CD4-positive, alpha-beta T cell (primary cell): ENCODE measurements around the gene SP3. TPM values are rescaled to one million over a fixed set of nuclear protein-coding genes. Genes with fewer than 3 reads are reported as not detected.
A peak's percentile ranks its signal among the peaks of the same experiment; 100 is the strongest.

Source experiments
- ATAC-seq: fragments of 200-7000 bp; cut with Tn5 transposase; one replicate; pipeline ENCODE4 v1.10.0; 2022; ENCODE audit warnings: mild to moderate bottlenecking; ENCODE audit not compliant: poor library complexity
- CTCF ChIA-PET: fragments of 350-600 bp; sonication (Branson Sonifier 250); formaldehyde crosslinking; loops from one replicate; lab custom pipeline; 2021; ENCODE audit warnings: antibody characterized with exemption, inconsistent platforms; lab: Charles Lee
- POLR2A ChIA-PET: fragments of 350-600 bp; sonication (Branson Sonifier 250); formaldehyde crosslinking; loops from one replicate; lab custom pipeline; 2021; ENCODE audit warnings: antibody characterized with exemption, inconsistent platforms; lab: Charles Lee
- DNase-seq, 14 experiments: peaks; one replicate each; pipeline ENCODE4 v3.0.0-alpha.2; 2013 to 2020; ENCODE audit warnings: mixed read lengths in 2 of 14
- H3K27ac ChIP-seq, 2 donors: one replicate each; pipeline versions ENCODE4 v1.5.1 to v1.7.0; 2013; ENCODE audit warnings: low read length in 2 of 2, low read depth in 1 of 2, mild to moderate bottlenecking in 1 of 2
- H3K27me3 ChIP-seq, 2 experiments: 1 replicate in 1 of 2; 2 replicates in 1 of 2; pipeline versions ENCODE4 v1.6.1 to v1.7.0; 2013; ENCODE audit warnings: low read length in 2 of 2, control low read depth in 1 of 2, mild to moderate bottlenecking in 1 of 2, moderate library complexity in 1 of 2; ENCODE audit not compliant: insufficient read depth in 2 of 2, control insufficient read depth in 1 of 2
- H3K36me3 ChIP-seq: one replicate; pipeline ENCODE4 v1.6.1; 2013; ENCODE audit warnings: low read length, control low read depth; ENCODE audit not compliant: insufficient read depth
- H3K4me1 ChIP-seq: one replicate; pipeline ENCODE4 v1.6.1; 2013; ENCODE audit warnings: low read length, control low read depth; ENCODE audit not compliant: insufficient read depth
- H3K4me3 ChIP-seq: one replicate; pipeline ENCODE4 v1.5.1; 2013; ENCODE audit warnings: mild to moderate bottlenecking, low read length, moderate library complexity
- H3K9me3 ChIP-seq, 2 experiments: 1 replicate in 1 of 2; 2 replicates in 1 of 2; pipeline versions ENCODE4 v1.6.1 to v1.7.0; 2013; ENCODE audit warnings: low read length in 2 of 2, mild to moderate bottlenecking in 2 of 2, control low read depth in 1 of 2, moderate library complexity in 1 of 2; ENCODE audit not compliant: control insufficient read depth in 1 of 2, insufficient read depth in 1 of 2
- H3K27ac Mint-ChIP-seq: one replicate; pipeline ENCODE4 v1.8.0; 2020; ENCODE audit warnings: mixed read lengths
- H3K27me3 Mint-ChIP-seq: one replicate; pipeline ENCODE4 v1.8.0; 2021; ENCODE audit warnings: mixed read lengths
- H3K36me3 Mint-ChIP-seq: one replicate; pipeline ENCODE4 v1.8.0; 2021; ENCODE audit warnings: low read depth, mixed read lengths
- H3K4me1 Mint-ChIP-seq: one replicate; pipeline ENCODE4 v1.8.0; 2021; ENCODE audit warnings: low read depth, mixed read lengths
- H3K4me3 Mint-ChIP-seq: one replicate; pipeline ENCODE4 v1.8.0; 2020; ENCODE audit warnings: mild to moderate bottlenecking, mixed read lengths
- H3K9me3 Mint-ChIP-seq: one replicate; pipeline ENCODE4 v1.8.0; 2020; ENCODE audit warnings: mixed read lengths
- intact Hi-C, 2 experiments: fragments of 100-400 bp; cut with DNase I in 1 of 2; cut with micrococcal nuclease in 1 of 2; formaldehyde crosslinking; loops; one replicate each; pipeline versions ENCODE4 v1.15.1 to v1.9.0; 2023 to 2025; cut with DNase I, micrococcal nuclease
- total RNA-seq, 174 experiments: library from RNA in 2 of 174; stranded (reverse) in 2 of 174; gene quantifications; one replicate each; pipeline ENCODE4 v1.2.3 and lab custom pipeline; 2021 to 2026
- TF ChIP-seq, protein P1 (sequence below): fragments of 200-600 bp; IDR thresholded peaks from one replicate; pipeline ENCODE4 v1.8.0; 2022; ENCODE audit warnings: antibody characterized with exemption, mild to moderate bottlenecking

The SP3 gene
- total RNA-seq, 2 experiments from 2014 or later, result 159 to 166 TPM

DNA sequence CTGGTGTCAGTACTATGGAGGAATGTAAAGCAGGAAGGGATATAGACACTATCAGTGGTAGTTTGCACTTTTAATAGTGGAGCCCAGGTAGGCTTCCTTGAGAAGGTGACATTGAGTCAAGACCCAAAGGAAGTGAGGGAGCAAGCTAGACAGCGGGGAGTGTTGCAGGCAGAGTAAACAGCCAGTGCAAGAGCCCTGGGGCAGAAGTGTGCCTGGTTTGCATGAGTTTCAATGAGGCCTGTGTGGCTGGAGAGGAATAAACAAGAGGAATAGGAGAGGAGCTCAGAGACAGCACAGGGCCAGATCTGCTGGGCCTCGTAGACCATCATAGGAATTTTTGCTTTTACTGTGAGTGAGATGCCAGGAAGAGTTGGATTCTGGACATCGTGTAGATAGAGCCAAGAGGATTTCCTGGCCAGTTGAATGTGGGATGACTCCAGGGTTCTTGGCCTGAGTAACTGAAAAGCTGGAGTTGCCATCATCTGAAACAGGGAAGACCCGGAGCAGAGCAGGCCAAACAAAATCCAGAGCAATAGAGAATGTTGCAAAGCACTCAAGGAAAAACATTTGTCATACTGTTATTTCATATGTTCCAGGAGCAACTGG is 102.5 kb downstream of the SP3 start:
- ATAC-seq, result no peak
- no peak overlapping the region for H3K4me3 ChIP-seq
- no peak for DNase-seq
- intact Hi-C loops, result no loop called here
- no peaks in the 10 kb centered on the region for H3K36me3 ChIP-seq
- TF ChIP-seq, protein P1, sequence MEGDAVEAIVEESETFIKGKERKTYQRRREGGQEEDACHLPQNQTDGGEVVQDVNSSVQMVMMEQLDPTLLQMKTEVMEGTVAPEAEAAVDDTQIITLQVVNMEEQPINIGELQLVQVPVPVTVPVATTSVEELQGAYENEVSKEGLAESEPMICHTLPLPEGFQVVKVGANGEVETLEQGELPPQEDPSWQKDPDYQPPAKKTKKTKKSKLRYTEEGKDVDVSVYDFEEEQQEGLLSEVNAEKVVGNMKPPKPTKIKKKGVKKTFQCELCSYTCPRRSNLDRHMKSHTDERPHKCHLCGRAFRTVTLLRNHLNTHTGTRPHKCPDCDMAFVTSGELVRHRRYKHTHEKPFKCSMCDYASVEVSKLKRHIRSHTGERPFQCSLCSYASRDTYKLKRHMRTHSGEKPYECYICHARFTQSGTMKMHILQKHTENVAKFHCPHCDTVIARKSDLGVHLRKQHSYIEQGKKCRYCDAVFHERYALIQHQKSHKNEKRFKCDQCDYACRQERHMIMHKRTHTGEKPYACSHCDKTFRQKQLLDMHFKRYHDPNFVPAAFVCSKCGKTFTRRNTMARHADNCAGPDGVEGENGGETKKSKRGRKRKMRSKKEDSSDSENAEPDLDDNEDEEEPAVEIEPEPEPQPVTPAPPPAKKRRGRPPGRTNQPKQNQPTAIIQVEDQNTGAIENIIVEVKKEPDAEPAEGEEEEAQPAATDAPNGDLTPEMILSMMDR, result no peak
- Mint-ChIP-seq H3K27me3 (peaks cover 24% of the 10 kb centered on the region), H3K4me1 (no peaks in the 10 kb centered on the region), H3K4me3 (no peak overlapping the region), H3K36me3 (no peaks in the 10 kb centered on the region), H3K27ac (no peak overlapping the region), H3K9me3 (no peaks in the 10 kb centered on the region)
- H3K27ac ChIP-seq, result no peak overlapping the region
- ChIA-PET CTCF (no interaction called here), POLR2A (no interaction called here)
- no peaks in the 10 kb centered on the region for H3K9me3 ChIP-seq
- peaks cover 0 to 3% of the 10 kb centered on the region in 2 experiments for H3K27me3 ChIP-seq
- H3K4me1 ChIP-seq, result no peaks in the 10 kb centered on the region

DNA sequence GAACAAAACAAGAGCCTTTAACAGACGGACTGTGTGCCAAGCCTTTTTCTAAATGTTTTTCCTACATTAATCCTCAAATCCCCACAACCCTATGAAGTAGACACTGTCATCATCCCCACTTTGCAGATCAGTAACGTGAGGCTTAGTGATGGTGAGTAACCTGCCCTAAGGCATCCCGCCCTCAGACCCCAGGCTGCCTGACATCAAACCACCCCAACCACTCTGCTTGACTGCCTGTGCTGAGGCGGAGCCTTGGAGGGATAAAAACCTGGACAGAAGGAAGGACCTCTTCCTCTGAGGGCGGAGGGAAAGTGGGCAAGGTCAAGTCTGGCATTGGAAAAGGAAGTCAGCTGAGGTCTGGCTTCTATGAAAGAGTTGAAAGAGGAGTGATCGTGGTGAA is 104.6 kb downstream of the SP3 start:
- H3K9me3 Mint-ChIP-seq, result no peaks in the 10 kb centered on the region
- Histone ChIP-seq H3K27ac (no peak overlapping the region), H3K27me3 (peaks cover 0 to 3% of the 10 kb centered on the region in 2 experiments), H3K36me3 (no peaks in the 10 kb centered on the region), H3K4me1 (no peaks in the 10 kb centered on the region), H3K9me3 (no peaks in the 10 kb centered on the region), H3K4me3 (no peak overlapping the region)
- no peaks in the 10 kb centered on the region for H3K4me1 Mint-ChIP-seq
- no peak for DNase-seq
- intact Hi-C loops, result no loop called here
- ChIA-PET POLR2A (no interaction called here), CTCF (no interaction called here)
- TF ChIP-seq, protein P1, result no peak
- peaks cover 13% of the 10 kb centered on the region for H3K27me3 Mint-ChIP-seq
- H3K4me3 Mint-ChIP-seq, result no peak overlapping the region
- no peak overlapping the region for H3K27ac Mint-ChIP-seq
- no peak for ATAC-seq
- H3K36me3 Mint-ChIP-seq, result no peaks in the 10 kb centered on the region

DNA sequence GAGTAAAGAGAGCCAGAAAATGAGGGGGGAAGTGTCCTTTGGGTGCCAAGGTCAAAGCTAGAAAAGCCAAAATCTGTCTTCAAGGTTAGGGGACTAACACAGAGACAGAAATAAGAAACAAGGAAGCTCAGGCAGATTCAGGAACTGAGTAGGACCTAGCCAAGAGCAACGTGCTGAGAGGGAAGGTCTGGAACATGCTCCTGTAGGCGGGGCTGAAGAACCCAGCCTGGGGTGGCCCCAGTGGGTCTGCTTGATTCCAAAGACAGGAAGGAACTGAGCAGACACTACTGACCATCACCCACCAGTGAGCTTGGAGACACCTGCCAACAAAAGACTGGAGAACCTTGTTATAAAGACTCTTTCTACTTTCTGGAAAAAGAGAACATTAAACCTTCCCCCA is 105.1 kb downstream of the SP3 start:
- Histone ChIP-seq H3K27ac (no peak overlapping the region), H3K27me3 (peaks cover 0 to 3% of the 10 kb centered on the region in 2 experiments), H3K36me3 (no peaks in the 10 kb centered on the region), H3K9me3 (no peaks in the 10 kb centered on the region), H3K4me3 (no peak overlapping the region), H3K4me1 (no peaks in the 10 kb centered on the region)
- ChIA-PET CTCF (no interaction called here), POLR2A (no interaction called here)
- DNase-seq (peak in 1 of 14 experiments; percentile 3), ATAC-seq (no peak)
- TF ChIP-seq, protein P1, result no peak
- no peaks in the 10 kb centered on the region for H3K4me1 Mint-ChIP-seq
- H3K27ac Mint-ChIP-seq, result no peak overlapping the region
- H3K27me3 Mint-ChIP-seq, result peaks cover 13% of the 10 kb centered on the region
- H3K4me3 Mint-ChIP-seq, result no peak overlapping the region
- no peaks in the 10 kb centered on the region for H3K9me3 Mint-ChIP-seq
- no peaks in the 10 kb centered on the region for H3K36me3 Mint-ChIP-seq
- intact Hi-C loops, result no loop called here
